GM18870 (cell line): Measurements from ENCODE around the gene CHAD.
"Not testable (repeated sequence)": the region's sequence is repeated elsewhere in the genome, so short reads cannot be mapped to it uniquely, and the experiment has no call there.

Experiments
- ATAC-seq: cut with Tn5 transposase; IDR thresholded peaks from one replicate; pipeline ENCODE4 v1.9.1; 2021; ENCODE audit warnings: moderate library complexity; ENCODE audit not compliant: unreplicated experiment

Gene CHAD

DNA sequence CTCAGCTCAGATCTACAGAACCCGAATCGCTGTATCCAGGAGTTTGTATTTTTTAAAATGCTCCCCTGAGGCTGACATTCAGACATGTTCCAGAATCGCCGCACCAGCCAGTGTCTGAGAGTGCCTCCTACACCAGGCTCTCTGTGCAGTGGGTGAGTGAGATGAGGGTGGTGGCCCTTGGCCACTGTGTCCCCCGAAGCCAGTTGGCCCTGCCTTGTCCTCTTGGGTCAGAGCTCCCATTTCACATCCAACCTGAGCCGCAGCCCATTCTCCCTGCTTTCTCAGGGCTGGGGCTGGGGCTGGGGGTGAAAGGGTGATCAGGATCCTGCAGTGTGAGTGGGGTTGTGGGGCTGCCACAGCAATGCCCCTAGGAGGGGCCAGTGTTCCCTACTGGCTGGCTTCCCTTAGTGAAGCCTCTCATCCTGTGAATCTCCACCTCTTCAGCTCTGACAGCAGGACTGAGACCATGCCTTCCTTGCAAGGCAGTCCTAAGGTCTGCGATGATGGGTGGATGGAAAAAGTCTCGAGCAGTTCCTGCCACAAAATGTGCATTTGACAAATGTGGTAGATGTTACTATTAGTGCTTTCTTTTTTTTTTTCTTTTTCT is 26.6 kb upstream of the CHAD start:
- ATAC-seq: no peak

GRCh38 chr17:50493744-50494143 is 25.1 kb upstream of the CHAD start:
- no peak for ATAC-seq

- no peak for ATAC-seq
Measured at GRCh38 chr17:50492214-50492613, 23.5 kb upstream of the CHAD start.

GRCh38 chr17:50491505-50491904 is 22.8 kb upstream of the CHAD start:
- ATAC-seq: no peak

DNA sequence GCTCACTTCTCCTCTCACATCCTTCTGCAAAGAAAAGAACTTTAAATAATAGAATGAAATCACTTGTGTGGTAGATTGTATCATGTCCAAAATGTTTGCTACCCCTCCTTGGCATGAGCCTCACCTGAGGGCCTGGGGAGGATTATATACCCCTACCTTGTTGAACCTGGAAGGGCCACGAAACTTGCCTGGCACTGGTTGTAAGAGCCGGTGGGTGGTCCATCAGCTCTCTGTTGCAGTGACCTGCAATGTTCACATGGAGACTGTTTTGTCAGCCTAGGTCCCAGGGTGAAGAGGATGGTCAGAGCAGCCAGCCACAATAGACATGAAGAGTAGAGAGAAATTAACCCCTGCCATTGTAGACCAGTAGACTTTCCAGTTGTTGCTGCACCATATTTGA is 20.2 kb upstream of the CHAD start:
- ATAC-seq: no peak

- no peak for ATAC-seq
Measured at GRCh38 chr17:50487213-50488096, 18.8 kb upstream of the CHAD start.

DNA sequence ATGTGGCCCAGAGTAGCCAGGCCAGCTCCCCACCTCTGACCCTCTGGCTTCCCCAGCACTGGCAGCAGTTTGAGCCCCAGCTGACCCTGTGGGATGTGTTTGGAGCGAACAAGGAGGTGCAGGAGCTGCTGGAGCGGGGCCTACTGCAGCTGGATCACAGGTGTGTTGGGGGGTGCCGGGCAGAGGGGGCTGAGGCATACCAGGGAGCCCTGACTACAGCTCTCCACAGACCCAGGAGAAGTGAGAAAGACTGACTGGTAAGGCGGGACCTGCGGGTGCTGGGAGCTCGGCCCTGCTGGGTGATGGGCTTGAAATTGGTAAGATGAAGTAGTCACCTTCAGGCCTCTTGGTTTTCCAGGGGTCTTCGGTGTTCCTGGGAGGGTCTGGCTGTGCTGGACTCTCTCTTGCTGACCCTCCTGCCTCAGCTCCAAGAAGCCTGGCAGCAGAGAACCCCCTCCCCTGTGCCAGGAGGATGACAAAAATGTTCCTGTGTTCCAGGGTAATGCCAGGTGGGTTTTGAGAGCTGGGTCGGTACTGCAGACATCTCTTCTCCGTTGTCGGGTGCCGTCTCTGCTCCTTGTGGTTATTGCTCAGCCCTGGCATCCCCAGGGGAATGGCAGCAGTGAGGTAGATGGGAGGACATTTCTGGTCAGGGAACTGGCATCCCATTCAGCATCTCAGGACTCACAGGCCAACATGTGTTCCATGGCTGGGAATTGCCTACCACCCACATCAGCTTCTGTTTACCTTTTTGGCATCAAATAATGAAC is 15.9 kb upstream of the CHAD start:
- no peak for ATAC-seq

DNA sequence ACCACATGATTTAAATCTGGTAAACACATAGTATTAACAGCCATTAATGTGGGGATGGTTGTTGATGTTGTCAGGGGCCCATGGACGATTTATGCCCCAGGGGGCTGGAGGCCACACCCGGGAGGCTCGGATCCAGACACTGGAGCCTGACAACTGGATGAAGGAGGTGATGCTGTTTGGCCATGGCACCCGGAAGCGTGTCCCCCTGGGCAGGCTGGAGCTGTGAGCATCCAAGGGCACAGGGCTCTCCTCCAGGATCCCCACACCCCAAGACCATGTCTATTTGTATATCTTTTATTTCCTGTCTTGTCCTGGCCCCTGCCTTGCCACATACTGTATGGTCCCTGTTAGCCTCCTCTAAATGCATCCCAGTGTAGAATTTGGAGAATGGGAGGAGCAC is 14.6 kb upstream of the CHAD start:
- no peak for ATAC-seq

GRCh38 chr17:50482516-50482915 is 13.8 kb upstream of the CHAD start:
- peak; percentile 43 for ATAC-seq

DNA sequence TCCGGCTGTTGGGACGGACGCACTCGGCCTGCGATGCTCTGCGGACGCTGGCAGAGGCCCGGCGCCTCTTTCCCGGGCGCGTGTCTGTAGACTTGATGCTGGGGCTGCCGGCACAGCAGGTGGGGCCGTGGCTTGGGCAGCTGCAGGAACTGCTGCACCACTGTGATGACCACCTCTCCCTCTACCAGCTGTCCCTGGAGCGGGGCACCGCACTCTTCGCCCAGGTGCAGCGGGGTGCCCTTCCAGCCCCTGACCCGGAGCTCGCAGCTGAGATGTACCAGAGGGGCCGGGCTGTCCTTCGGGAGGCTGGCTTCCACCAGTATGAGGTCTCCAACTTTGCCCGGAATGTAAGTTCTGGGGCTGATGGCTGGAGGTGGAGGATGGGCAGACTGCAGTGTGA is 13.4 kb upstream of the CHAD start:
- no peak for ATAC-seq

DNA sequence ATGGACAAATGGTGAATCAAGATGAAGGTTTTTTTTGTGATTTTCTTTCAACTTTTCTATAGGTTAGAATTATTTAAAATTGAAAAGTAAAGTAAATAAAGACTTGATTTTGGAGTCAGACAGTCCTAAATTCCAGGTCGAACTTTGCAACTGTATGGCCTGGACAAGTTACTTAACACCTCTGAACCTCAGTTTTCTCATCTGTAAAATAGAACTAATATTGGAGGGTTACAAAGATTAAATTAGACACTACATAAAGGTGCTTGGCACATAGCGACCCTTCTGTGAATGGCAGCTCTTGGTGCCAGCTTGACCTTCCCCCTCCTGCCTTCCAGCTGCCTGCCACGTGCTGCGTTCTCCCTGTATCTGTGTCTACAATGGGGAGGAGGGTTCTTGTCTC is 13.0 kb upstream of the CHAD start:
- ATAC-seq: no peak

GRCh38 chr17:50480854-50481490 is 12.3 kb upstream of the CHAD start:
- no peak for ATAC-seq

DNA sequence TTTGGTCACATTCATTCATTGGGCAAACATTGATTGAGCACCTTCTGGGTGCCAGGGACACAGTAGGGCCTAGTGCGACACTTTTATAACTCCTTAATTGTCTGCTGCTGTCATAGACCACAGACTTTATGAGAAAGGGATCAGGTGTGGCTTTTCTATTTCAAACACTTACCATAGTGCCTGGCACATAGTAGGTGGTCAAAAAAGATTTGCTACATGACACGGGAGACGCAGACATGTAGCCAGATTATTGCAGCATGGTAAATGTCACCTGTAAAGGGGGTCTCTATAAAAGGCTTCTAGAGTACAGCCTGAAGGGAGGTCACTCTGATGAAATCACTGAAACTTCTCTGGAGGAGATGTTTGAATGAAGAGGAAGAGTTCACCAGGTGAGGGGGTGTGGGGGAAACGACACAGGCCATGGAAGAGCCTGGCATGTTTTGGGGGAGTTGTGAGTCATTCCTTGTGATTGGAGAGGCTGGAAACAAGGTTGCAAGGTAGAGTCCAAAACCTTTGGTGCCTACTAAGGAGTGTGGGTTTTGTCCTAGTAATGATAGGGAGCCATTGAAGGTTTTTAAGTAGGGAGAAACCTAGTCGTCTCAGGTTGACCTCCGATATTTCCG is 11.6 kb upstream of the CHAD start:
- ATAC-seq: no peak

DNA sequence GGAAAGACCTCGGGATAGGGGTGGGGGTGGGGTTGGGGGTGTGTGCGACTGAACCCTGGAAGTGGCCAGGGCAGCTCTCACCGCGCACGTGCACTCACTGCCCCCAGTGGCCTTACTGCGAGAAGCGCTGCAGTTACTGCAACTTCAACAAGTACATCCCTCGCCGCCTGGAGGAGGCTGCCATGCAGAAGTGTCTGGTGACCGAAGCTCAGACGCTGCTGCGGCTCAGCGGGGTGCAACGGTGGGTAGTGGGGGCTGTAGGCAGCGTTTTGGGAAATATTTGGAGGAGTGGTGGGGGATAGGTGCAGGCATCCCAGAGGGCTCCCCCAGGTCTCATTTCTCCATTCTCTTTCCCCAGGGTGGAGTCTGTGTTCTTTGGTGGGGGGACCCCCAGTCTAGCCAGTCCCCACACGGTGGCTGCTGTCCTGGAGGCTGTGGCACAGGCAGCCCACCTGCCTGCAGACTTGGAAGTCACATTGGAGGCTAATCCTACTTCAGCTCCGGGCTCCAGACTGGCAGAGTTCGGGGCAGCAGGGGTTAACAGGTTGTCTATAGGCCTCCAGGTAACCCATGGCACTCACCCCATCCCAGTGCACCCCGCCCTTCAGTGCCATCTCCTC is 11.0 kb upstream of the CHAD start:
- no peak for ATAC-seq

GRCh38 chr17:50478391-50479381 is 10.0 kb upstream of the CHAD start, which contains the start of gene RSAD1:
Gene RSAD1, plus strand, starts transcription at chr17:50478860. Its CDS starts 25 bp downstream, at chr17:50478885.
- ATAC-seq: peak; percentile 53

GRCh38 chr17:50477976-50478375 is 9.3 kb upstream of the CHAD start:
- ATAC-seq: no peak

DNA sequence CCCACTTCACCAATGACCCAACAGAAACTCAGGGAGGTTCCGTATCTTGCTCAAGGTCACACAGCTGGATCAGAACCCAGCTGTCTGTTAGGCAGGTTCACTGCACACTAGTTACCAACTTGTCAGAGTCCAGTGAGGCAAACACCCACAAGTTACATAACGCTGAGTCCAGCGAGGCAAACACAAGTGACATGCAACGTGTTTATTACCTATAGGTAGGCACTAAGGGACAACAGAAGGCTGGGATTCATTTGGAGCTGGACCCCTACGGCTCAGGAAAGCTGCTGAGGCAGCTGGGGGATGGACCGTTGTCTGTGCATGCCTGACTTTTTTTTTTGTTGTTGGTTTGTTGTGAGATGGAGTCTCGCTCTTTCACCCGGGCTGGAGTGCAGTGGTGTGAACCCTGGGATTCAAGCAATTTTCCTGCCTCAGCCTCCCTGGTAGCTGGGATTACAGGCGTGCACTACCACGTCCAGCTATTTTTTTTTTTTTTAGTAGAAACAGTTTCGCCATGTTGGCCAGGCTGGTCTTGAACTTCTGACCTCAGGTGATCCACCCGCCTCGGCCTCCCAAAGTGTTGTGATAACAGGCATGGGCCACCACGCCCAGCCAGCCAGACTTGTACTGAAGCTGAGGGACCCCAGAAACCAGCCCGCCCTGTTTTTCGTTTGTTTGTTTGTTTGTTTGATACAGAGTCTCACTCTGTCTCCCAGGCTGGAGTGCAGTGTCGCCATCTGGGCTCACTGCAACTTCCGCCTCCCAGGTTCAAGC is 8.1 kb upstream of the CHAD start:
- ATAC-seq: no peak

DNA sequence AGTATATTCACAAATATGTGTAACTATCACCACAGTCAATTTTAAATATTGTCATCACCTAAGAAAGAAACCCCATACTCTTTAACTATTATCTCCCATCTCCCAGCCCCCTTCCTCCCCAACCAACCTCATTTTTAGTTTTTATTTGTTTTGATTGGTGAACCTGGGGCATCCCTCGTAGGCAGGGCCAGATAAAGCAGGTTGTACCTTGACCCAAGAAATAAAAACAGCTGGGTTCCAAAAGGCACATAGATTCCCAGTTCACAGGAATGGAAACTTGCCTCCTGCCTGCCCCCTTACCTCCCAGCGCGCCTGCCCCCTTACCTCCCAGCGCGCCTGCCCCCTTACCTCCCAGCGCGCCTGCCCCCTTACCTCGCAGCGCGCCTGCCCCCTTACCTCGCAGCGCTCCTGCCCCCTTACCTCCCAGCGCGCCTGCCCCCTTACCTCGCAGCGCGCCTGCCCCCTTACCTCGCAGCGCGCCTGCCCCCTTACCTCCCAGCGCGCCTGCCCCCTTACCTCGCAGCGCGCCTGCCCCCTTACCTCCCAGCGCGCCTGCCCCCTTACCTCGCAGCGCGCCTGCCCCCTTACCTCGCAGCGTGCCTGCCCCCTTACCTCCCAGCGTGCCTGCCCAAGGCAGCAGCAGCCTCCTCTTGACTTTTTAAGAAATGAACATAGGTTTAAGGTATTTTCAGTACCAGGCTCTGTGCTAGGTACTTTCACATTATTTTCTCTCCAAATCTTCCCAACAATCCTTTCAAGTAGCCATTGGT is 7.3 kb upstream of the CHAD start:
- not testable (repeated sequence) for ATAC-seq
